ENCODE data around the gene PRKD3. TPM values are rescaled to one million over a fixed set of nuclear protein-coding genes. Genes with fewer than 3 reads are reported as not detected.

Gene PRKD3
- total and polyA plus RNA-seq, 9 of the 15 experiments (the other 6 are each of a cell fraction or from before 2014, with no cell fraction given), result 4.7 to 26.7 (median 17.0) TPM

DNA sequence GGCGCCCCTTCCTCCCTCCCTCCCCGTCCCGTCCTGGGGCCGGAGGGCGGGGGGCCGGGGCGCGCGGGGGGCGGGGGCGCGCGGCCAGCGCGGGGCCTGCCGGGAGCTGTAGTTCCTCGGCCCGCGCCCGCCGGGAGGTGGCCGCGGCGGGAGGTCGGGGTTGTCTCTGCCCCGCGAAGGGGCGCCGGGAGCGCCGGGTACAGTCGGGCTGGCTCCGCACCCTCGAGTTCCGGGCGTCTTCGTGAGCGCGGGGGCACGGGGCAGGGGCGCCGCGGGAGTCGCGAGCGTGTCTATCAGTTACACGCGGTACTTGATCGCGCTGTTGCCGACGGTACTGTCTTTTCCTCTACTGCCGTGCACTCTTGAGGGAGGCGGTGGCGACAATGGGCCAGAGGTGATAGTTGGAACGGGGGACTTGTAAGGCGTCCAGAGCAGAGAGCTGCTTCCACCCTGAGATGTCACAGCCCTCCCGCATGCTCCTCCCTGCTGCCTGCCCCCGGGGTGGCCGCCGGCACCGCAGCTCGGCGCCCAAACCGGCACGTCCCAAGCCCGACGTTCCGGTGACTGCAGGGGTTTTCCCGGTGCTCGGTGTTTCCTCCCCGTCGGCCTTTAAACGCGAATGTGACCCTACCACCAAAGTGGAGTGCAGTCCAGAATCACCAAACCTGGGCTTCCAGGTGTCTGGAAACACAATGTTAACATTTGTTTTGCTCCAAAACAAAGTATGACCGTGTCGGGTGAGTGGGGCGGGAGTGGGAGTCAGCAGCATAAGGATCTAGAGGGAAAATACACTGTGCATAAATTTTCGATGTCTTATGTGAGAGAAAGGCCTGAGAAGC is at the start of gene PRKD3 (continued):
- TF ChIP-seq, protein P1, sequence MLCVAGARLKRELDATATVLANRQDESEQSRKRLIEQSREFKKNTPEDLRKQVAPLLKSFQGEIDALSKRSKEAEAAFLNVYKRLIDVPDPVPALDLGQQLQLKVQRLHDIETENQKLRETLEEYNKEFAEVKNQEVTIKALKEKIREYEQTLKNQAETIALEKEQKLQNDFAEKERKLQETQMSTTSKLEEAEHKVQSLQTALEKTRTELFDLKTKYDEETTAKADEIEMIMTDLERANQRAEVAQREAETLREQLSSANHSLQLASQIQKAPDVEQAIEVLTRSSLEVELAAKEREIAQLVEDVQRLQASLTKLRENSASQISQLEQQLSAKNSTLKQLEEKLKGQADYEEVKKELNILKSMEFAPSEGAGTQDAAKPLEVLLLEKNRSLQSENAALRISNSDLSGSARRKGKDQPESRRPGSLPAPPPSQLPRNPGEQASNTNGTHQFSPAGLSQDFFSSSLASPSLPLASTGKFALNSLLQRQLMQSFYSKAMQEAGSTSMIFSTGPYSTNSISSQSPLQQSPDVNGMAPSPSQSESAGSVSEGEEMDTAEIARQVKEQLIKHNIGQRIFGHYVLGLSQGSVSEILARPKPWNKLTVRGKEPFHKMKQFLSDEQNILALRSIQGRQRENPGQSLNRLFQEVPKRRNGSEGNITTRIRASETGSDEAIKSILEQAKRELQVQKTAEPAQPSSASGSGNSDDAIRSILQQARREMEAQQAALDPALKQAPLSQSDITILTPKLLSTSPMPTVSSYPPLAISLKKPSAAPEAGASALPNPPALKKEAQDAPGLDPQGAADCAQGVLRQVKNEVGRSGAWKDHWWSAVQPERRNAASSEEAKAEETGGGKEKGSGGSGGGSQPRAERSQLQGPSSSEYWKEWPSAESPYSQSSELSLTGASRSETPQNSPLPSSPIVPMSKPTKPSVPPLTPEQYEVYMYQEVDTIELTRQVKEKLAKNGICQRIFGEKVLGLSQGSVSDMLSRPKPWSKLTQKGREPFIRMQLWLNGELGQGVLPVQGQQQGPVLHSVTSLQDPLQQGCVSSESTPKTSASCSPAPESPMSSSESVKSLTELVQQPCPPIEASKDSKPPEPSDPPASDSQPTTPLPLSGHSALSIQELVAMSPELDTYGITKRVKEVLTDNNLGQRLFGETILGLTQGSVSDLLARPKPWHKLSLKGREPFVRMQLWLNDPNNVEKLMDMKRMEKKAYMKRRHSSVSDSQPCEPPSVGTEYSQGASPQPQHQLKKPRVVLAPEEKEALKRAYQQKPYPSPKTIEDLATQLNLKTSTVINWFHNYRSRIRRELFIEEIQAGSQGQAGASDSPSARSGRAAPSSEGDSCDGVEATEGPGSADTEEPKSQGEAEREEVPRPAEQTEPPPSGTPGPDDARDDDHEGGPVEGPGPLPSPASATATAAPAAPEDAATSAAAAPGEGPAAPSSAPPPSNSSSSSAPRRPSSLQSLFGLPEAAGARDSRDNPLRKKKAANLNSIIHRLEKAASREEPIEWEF (CRISPR knock-in tag; IDR thresholded peaks at IDR 0.05), result no peak
- TF ChIP-seq NCOA6 (IDR thresholded peaks at IDR 0.05) (peak; percentile 92), ZNF165 (CRISPR knock-in tag; IDR thresholded peaks at IDR 0.05; ENCODE audit: borderline replicate concordance) (no peak), POLR2H (tag; IDR thresholded peaks at IDR 0.05; ENCODE audit: low read depth) (no peak), CCNT2 (IDR thresholded peaks at IDR 0.05; ENCODE audit: borderline replicate concordance, extremely low read depth, insufficient read length, low read depth, low read length) (peak; percentile 46), ZNF445 (CRISPR knock-in tag; IDR thresholded peaks at IDR 0.05; ENCODE audit: low read depth) (no peak), BRD4 (IDR thresholded peaks at IDR 0.05) (no peak), PHTF2 (CRISPR knock-in tag; IDR thresholded peaks at IDR 0.05) (no peak), IFI16 (CRISPR knock-in tag; IDR thresholded peaks at IDR 0.05) (no peak), BRD9 (IDR thresholded peaks at IDR 0.05; ENCODE audit: low read depth, partially characterized antibody) (no peak), STAT5B (CRISPR knock-in tag; IDR thresholded peaks at IDR 0.05) (no peak)
- TF ChIP-seq, protein P2, sequence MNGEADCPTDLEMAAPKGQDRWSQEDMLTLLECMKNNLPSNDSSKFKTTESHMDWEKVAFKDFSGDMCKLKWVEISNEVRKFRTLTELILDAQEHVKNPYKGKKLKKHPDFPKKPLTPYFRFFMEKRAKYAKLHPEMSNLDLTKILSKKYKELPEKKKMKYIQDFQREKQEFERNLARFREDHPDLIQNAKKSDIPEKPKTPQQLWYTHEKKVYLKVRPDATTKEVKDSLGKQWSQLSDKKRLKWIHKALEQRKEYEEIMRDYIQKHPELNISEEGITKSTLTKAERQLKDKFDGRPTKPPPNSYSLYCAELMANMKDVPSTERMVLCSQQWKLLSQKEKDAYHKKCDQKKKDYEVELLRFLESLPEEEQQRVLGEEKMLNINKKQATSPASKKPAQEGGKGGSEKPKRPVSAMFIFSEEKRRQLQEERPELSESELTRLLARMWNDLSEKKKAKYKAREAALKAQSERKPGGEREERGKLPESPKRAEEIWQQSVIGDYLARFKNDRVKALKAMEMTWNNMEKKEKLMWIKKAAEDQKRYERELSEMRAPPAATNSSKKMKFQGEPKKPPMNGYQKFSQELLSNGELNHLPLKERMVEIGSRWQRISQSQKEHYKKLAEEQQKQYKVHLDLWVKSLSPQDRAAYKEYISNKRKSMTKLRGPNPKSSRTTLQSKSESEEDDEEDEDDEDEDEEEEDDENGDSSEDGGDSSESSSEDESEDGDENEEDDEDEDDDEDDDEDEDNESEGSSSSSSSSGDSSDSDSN (IDR thresholded peaks at IDR 0.05; ENCODE audit: borderline replicate concordance in 1 of 2, low read depth in 2 of 2, low read length in 2 of 2), result peak in 1 of 2 experiments; percentile 38; a peak in 1 of 4 replicates
- TF ChIP-seq, protein P3, sequence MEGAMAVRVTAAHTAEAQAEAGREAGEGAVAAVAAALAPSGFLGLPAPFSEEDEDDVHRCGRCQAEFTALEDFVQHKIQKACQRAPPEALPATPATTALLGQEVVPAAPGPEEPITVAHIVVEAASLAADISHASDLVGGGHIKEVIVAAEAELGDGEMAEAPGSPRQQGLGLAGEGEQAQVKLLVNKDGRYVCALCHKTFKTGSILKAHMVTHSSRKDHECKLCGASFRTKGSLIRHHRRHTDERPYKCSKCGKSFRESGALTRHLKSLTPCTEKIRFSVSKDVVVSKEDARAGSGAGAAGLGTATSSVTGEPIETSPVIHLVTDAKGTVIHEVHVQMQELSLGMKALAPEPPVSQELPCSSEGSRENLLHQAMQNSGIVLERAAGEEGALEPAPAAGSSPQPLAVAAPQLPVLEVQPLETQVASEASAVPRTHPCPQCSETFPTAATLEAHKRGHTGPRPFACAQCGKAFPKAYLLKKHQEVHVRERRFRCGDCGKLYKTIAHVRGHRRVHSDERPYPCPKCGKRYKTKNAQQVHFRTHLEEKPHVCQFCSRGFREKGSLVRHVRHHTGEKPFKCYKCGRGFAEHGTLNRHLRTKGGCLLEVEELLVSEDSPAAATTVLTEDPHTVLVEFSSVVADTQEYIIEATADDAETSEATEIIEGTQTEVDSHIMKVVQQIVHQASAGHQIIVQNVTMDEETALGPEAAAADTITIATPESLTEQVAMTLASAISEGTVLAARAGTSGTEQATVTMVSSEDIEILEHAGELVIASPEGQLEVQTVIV (CRISPR knock-in tag; IDR thresholded peaks at IDR 0.05; ENCODE audit: borderline replicate concordance), result no peak
- TF ChIP-seq, protein P4, sequence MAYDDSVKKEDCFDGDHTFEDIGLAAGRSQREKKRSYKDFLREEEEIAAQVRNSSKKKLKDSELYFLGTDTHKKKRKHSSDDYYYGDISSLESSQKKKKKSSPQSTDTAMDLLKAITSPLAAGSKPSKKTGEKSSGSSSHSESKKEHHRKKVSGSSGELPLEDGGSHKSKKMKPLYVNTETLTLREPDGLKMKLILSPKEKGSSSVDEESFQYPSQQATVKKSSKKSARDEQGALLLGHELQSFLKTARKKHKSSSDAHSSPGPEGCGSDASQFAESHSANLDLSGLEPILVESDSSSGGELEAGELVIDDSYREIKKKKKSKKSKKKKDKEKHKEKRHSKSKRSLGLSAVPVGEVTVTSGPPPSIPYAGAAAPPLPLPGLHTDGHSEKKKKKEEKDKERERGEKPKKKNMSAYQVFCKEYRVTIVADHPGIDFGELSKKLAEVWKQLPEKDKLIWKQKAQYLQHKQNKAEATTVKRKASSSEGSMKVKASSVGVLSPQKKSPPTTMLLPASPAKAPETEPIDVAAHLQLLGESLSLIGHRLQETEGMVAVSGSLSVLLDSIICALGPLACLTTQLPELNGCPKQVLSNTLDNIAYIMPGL (CRISPR knock-in tag; IDR thresholded peaks at IDR 0.05), result no peak
